ENCODE data around the gene KDELR3.
"Not testable (repeated sequence)": the region's sequence is repeated elsewhere in the genome, so short reads cannot be mapped to it uniquely, and the experiment has no call there.

KDELR3 gene

DNA sequence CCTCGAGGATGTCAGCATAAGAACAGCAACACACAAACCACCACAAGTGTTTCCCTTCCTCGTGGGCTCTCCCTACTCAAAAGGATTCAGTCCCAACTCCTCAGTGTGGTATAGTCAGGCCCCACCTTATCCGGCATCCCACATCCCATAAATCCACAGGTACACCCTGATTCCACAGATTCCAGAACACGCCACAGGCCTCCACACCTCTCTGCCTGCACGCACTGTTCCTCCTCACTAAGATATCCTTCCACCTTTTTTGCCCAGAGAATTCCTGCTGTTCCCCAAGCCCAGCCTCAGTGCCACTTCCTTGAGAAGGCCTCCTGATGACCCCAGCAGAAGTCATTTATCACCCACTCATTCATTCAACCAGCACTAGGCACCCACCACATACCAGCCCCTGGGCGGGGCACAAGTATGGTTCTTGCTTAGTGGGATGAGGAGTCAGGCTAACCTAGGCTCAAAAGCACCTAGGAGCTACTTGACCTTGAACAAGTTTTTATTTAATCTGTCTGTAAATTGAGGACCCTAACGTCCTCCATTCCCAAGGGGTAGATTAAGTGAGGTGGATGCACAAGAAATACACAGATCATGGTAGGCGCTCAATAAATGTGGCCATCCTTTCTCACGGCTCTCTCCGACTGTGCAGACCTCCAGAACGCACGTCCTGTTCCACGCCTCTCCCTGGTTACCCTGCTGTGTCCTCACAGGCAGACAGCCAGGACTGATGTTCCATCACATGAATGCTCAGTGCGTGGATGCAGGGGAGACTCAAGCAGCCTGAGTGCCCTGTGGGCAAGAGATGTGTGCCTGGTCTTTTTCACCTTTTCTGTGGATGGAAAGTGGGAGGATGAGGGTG is 10.8 kb upstream of the KDELR3 start:
- no peak for DNase-seq (ENCODE audit: low read depth in 2 of 2)

DNA sequence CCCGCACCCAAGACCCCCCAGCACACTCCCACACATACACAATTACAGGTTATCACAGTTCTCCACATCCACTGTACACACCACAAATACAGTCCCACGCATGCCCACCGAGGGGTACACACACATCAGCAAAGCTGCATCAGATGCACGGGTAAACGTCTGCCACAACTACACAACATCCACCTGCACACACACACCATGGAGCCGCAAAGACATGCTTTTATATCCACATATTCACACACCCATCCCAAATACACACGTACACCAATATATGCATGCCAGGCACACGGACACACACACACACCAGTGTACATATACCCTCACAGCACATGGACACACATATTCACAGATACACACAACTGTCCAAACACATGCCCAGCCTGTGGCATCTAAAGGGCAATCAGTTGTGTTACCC is 7.5 kb upstream of the KDELR3 start:
- no peak for DNase-seq (ENCODE audit: low read depth in 2 of 2)

DNA sequence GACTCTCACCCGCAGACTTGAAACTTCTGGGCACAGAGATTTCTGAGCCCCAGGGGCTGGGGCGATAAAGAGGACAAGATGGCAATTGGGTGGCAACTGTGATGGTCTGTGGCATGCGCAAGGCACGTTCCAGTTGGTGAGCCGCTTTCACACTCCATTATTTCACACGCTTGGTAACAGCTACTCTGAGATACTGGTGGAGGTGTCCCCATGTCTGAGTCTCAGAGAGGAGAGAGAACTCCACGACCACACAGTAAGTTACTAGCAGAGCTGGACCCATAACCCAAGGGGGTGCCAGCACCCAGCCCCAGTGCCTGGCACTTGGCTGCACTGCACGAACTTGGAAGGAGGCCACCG is 6.9 kb upstream of the KDELR3 start:
- DNase-seq (ENCODE audit: low read depth in 2 of 2) = no peak

DNA sequence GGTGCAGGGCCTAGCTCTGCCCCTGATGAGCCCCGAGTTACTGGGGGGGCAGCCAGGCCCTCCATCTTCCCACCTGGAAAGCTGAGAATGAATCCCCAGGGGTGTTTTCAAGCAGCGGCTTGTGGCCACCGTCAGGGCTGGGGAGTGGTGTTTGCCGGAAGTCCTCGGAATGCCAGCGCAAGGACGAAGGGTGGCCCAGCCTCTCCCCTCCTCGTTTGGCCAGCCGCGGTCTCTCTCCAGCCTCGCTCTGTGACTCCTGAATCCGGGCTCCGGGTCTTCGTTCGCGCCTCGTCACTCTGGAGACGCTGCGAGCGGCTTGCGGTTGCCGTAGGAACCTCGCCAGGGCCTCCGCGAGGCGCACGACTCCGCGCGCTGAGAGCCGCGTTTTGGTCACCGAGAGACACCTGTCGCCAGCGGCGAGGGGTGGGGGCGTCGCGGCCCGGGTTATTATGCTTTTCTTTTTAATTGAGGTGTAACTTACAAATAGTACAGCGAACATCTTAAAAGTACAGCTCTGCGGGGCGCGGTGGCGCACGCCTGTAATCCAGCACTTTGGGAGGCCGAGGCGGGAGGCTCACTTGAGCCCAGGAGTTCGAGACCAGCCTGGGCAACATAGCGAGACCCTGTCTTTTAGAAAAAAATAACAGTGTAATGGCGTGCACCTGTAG is 6.3 kb upstream of the KDELR3 start:
- DNase-seq (ENCODE audit: low read depth in 2 of 2) = peak in 1 of 2 donors; percentile 14

DNA sequence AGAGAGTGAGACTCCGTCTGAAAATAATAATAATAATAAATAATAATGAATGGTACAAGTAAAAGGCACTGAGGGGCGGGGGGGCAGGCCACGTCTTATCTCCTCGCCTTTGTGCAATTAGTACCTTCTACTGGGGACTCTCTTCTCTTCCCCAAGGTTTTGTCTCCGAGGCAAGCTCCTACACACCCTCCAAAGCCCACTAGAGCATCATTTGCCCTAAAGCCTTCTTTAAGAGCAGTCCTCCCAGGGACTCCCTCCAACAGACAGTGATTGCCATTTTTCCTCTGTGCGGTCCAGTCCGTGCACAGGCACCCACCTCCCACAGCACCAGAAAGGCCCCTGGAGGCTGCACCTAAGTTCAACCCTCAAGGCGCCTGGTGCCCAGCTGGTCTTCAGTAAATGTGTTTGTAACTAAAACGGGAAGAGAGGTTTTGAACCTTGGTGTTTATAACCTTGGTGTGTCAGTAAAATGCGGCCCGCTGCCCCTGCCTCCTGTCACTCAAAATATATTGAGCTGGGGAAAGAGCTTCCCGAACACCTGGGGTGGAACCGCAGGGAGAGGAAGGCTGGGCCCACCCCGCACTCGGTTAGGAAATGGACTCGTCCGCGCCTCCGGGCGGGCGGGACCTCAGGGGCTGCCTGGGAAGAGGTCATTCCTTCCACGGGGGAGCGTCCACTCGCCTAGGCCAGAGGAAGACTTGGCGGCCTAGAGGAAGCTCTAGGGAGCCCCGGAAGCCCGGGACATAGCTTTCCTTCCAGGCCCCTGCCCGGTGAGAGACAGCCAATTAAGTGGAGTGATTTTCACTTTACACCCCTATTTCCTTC is 4.7 kb upstream of the KDELR3 start:
- no peak for DNase-seq (ENCODE audit: low read depth in 2 of 2)

DNA sequence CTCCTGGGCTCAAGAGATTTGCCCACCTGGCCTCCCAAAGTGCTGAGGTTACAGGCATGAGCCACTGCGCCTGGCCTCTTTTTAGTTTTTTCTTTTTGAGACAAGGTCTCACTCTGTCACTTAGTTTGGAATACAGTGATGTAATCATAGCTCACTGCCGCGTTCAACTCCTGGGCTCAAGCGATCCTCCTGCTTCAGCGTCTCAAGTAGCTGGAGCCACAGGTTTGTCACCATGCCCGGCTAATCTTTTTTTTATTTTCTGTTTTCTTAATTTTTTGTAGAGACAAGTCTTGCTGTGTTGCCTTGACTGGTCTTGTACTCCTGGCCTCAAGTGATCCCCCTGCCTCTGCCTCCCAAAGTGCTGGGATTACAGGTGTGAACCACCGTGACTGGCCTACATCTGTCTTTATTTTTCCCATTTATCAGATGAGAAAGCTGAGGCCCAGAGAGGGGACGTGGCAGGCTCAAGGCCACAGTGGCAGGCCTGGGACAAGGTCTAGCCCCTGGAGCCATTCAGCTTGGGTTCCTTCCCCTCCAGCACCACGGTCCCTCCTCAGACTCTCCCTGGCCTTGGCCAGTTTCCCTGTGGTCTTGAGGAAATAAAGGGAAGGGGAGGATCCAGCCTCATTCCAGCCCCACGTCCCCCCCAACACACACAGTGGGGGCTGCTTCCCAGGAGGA is 2.8 kb upstream of the KDELR3 start:
- no peak for DNase-seq (ENCODE audit: low read depth in 2 of 2)

DNA sequence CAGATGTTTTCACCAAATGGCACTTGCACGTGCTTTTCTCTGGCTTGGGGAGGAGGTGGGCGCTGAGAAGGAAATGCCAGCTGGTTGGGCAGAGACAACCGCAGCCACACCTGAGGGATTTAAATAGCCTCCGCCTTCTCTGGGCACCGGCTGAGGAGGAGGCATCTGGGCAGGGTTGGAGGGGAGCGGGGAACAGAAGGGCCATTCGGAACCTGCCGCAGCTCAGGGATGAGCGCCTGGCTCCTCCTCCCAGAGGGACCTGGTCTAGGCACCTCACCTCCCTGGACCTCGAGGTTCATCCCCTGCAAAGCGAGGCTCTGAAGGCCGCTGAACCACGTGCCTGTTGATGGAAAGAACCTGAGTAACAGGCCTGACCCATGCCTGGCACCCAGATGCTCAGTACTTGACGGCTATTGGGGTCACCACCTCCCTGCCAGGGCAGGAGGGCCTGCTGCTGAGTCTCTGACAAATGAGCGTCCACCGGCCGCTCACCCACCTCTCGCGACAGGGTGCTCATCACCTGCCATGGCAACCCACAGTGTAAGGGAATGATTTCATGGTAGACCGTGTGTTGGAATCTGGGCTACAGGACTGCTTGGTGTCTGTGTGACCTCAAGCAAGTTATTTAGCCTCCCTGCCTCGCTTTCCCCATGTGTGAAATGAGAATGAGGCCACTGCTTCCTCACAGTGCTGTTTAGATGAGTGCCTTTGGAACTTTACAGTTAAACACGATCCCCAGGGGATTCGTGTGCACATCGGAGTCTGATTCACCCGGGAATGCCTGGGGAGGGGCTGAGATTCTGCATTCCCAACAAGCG is 2.0 kb upstream of the KDELR3 start:
- DNase-seq (ENCODE audit: low read depth in 2 of 2) = no peak

DNA sequence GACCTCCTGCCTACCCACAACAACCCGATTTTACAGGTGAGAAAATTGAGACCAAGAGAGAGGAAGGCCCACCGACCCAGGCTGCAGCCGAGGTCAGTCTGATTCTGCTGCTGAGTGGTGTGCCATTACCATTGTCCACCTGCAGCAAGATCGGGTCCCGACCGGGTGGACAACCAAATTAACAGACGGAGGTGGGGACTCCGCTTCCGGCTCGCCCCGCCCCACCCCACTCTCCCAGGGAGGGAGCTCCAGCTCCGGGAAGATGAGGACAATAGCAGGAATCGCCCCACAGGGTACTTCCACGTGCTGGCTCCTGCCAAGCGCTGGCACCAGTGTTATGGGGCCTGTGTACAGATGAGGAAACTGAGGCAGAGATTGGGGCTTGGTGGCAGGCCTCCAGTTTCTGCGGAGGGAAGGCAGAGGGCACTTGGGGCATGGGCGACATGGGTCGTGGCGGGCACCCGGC is 425 bp upstream of the KDELR3 start:
- DNase-seq (ENCODE audit: low read depth in 2 of 2) = no peak

DNA sequence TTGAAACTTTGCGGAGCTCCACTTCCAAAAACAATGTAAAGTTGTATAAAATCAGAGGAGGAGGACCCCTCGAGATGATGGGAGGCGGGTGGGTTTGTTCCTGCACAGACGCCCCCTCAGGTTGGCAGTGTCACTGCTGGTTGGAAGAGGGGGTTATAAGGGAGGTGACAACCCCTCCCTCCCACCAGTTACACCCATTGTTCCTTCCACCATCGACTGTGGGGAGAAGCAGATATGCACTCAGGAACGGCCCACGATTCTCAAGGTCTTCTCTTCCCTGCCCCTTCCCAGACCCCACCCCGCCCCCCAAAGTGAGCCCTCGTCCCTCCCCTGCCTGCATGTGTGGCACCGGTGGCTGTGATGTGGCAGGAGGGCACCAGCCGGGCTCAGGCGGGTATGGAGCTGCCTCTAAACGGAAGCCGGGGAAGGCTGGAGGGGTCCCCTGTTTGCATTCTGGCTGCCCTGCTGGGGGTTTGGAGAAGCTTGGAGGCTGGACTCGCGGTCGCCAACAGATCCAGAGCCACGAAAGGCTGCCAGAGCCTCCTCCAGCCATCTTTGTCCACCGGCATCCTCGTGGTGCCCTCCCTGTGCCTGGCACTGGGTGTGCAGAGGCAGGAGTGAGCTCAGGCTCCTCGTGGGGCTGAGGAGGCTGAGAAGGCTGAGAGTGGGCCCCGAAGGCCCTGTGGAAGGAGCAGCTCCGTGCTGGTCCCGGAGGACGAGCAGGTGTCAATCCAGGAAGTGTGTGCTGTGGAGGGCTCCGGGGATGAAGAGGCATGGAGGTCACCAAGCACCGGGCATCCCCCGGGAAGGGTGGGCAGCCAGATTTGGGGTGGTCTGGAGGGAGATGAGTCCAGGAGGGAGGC is 778 bp downstream of the KDELR3 start:
- DNase-seq (ENCODE audit: low read depth in 2 of 2) = no peak

DNA sequence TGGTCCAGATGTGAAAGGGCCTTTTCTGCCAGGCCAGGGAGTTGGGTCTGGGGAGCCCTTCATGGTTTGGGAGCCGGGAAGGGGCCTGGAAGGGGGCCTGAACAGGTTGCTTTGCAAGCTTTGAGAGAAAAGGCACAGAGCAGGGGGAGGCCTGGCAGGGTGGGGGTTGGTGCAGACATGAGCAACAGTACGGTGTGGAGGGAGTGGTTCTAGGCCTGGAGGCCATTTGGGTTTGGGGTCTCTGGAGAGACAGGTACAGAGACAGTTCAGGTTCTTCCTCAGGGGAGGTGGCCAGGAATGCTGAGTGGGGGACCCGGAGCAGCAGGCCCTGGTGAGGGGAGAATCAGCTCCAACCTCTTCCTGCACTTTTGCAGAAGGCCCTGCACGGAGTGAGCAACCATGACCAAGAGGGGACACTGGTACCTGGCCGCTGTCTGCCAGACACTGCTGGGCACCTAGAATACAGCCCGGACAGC is 1.4 kb downstream of the KDELR3 start:
- DNase-seq (ENCODE audit: low read depth in 2 of 2) = no peak

DNA sequence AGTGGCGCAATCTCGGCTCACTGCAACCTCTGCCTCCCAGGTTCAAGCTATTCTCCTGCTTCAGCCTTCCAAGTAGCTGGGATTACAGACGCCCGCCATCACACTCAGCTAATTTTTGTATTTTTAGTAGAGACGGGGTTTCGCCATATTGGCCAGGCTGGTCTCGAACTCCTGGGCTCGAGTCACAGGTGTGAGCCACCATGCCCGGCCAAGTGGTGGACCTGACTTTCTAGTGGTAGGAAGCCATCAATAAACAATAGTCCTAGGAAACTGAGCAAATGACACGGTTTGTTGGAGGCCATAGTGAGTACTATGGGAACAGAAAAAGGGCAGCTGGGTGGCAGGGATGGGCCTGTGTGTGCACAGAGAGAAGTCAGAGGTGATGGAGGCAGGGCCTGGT is 2.3 kb downstream of the KDELR3 start:
- DNase-seq (ENCODE audit: low read depth in 2 of 2) = not testable (repeated sequence)

DNA sequence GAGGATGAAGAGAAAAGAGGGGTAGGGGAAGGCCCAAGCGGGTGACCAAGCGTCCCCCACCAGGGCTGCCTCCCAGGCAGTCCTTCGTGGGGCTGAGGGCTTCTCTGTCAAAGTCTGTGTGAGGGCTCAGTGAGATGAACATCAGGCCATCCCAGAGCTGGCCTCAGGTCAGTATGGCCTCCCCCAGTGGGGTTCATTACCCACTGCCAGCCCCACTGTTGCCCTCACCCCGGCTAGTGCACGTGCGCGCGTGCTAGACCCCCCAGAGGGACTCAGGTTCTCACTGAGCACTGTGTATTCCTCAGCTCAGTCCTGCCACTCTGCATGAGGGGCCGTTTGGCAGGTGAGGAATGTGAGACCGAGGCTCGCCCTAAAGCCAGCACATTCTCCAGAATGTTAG is 3.3 kb downstream of the KDELR3 start:
- no peak for DNase-seq (ENCODE audit: low read depth in 2 of 2)

DNA sequence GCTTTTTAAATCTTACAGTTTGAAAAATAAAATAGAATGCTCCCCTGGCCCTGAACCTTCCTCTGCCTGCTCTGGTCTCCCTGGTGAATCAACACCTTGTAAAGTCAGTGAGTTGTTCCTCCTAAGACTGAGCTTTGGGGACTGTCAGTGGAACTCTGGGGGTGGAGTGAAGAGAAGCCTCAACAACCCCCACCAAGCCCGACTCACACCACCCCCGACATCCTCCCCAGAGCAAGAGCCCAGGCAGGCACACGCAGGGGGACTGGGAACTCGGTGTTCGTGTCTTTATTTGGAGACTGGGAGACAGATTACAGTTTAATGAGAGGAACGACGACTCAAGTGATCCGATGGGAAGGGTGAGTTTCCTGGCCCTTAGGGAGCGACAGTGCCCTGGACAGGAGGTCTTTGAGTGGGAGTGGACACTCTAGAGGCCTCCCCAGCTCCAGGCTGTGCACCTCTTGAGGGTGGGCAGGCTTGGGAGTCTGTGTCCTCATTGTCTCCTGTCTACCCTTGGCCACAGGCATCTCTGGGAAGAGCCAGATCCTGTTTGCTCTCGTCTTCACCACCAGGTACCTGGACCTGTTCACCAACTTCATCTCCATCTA is 6.2 kb downstream of the KDELR3 start:
- no peak for DNase-seq (ENCODE audit: low read depth in 2 of 2)

DNA sequence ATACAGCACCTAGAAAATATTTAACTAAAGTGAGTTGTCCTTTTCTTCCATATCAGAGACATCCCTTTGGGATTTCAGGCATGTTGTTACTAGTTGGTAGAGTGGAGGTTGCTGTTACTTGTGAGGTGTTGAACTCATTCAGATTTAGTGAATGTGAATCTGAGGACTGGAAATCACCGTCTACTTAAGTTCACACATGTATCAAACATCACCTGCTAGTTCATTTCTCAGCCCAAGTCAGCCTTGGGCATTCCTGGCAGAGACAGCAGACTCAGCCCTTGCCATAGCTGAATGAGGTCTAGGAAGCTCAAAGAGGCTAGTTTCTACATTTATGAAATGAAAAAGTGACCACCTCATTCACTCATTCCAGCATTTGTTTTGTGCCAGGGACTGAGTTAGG is 9.7 kb downstream of the KDELR3 start:
- no peak for DNase-seq (ENCODE audit: low read depth in 2 of 2)

DNA sequence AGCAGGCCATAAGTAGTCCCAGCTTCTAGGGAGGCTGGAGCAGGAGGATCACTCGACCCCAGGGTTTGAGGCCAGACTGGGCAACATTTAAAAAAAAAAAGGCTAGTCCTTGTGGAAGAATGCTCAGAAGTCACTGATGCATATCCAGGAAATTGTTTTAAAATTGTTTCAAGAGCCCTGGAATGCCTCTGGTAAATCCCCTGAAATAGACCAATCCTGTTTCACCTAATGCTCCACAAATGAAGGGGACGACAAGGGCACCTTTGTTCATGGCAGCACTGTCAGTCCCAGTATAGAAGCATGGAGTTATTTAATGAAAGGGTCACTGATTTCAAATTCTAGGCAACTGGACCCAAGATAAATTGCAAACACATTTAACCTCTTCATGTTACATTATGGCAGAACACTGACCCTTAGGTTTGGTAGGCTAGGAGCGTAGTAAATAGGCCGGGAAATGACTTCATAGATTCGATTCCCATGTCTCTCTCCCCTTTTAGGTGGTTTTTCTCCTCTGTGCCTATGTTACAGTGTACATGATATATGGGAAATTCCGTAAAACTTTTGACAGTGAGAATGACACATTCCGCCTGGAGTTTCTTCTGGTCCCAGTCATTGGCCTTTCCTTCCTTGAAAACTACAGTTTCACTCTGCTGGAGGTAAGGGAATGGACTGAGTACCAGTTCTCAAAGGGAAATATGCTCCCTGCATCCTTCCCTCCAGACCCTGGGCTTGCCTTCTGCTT is 11.4 kb downstream of the KDELR3 start:
- no peak for DNase-seq (ENCODE audit: low read depth in 2 of 2)

DNA sequence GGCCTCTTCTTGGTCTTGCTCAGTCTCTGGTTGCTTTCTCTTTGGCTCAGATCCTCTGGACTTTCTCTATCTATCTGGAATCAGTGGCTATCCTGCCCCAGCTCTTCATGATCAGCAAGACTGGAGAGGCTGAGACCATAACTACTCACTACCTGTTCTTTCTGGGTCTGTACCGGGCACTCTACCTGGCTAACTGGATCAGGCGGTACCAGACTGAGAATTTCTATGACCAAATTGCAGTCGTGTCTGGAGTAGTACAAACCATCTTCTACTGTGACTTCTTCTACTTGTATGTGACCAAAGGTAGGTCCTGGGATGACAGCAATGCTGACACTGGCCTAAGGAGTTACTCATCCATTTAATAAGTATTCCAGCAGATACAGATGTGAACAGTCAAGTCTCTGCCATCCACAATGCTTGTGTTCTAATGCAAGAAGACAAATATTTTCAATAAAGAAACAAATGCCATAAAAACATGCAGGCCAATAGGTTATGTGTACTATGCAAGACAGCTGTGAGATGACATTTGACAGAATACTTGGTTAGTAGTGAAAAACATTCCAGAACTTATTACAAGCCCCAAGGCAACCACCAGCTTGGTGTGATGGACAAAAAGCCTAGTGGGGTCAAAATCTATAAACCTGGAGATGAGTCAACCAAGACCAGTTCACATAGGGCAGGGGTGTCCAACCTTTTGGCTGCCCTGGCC is 13.4 kb downstream of the KDELR3 start:
- no peak for DNase-seq (ENCODE audit: low read depth in 2 of 2)

DNA sequence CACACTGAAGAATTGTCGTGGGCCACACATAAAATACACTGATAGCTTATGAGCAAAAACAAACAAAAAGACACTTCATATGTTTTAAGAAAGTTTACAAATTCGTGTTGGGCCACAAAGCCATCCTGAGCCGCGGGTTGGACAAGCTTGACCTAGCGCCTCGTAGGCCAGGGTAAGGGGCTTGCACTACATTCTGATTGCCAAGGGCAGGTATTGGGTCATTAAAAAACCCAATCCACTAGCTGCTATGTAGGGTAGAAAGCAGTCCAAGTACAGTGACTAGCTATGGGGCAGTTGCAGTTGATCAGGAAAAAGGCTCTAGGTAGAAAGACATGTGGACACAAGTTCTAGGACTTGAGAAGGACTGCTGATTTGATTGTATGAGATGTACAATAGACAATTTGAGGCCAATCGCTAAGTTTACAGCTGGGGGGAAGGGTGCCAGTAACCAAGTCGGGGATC is 14.0 kb downstream of the KDELR3 start:
- no peak for DNase-seq (ENCODE audit: low read depth in 2 of 2)
